Fibroblast of the aortic adventitia (primary cell): ENCODE data around the gene MEIS3. TPM values are rescaled to one million over a fixed set of nuclear protein-coding genes. Genes with fewer than 3 reads are reported as not detected.

ENCODE experiments used
- DNase-seq: peaks from one replicate; pipeline ENCODE4 v3.0.0-alpha.2; 2010; ENCODE audit warnings: low read depth
- H3K4me3 ChIP-seq: 2 replicates; pipeline ENCODE4 v1.5.1; 2011; ENCODE audit warnings: low read depth, mild to moderate bottlenecking, control low read depth, low read length, moderate library complexity
- CTCF ChIP-seq: IDR thresholded peaks from 2 replicates; pipeline ENCODE4 v1.5.1; 2011; ENCODE audit warnings: mild to moderate bottlenecking, low read length, control low read depth, inconsistent platforms; ENCODE audit not compliant: insufficient read depth
- total RNA-seq: library from RNA; depleted of rRNA; stranded (reverse); fragments of >200 nt; gene quantifications from 2 replicates; pipeline ENCODE4 v1.2.3, GENCODE V29; 2012; ENCODE audit warnings: low replicate concordance

MEIS3 gene
- total RNA-seq, 1 donor: 14.5 TPM

- no peak for DNase-seq
- no peak for TF ChIP-seq CTCF
- H3K4me3 ChIP-seq: no peak overlapping the region
These were observed 39.3 kb upstream of the MEIS3 start for GRCh38 chr19:47458672-47459071.

GRCh38 chr19:47456721-47457474 lies 37.6 kb upstream of the MEIS3 start:
- no peak for TF ChIP-seq CTCF
- no peak overlapping the region for H3K4me3 ChIP-seq
- DNase-seq: no peak

GRCh38 chr19:47450478-47450877 lies 31.2 kb upstream of the MEIS3 start:
- no peak overlapping the region for H3K4me3 ChIP-seq
- no peak for DNase-seq
- no peak for TF ChIP-seq CTCF

- H3K4me3 ChIP-seq: no peak overlapping the region
- TF ChIP-seq CTCF: no peak
- no peak for DNase-seq
These were observed 29.0 kb upstream of the MEIS3 start for GRCh38 chr19:47448360-47448727.

- no peak overlapping the region for H3K4me3 ChIP-seq
- no peak for TF ChIP-seq CTCF
- DNase-seq: peak; percentile 13
These were observed 28.4 kb upstream of the MEIS3 start for GRCh38 chr19:47447470-47448359.

GRCh38 chr19:47446534-47447469 lies 27.5 kb upstream of the MEIS3 start:
- no peak for DNase-seq
- no peak overlapping the region for H3K4me3 ChIP-seq
- TF ChIP-seq CTCF: no peak
